CD14-positive monocyte (primary cell): ENCODE data around the gene RAB24. TPM values are rescaled to one million over a fixed set of nuclear protein-coding genes. Genes with fewer than 3 reads are reported as not detected.

Source experiments
- DNase-seq, 3 donors: peaks; one replicate each; pipeline ENCODE4 v3.0.0-alpha.2; 2011 to 2022
- H2AFZ ChIP-seq: 2 replicates; pipeline ENCODE4 v1.6.0; 2012; ENCODE audit warnings: mild to moderate bottlenecking, low read depth, low read length, inconsistent platforms; ENCODE audit not compliant: insufficient read depth, poor library complexity, severe bottlenecking
- H3K27ac ChIP-seq, 2 donors: 1 replicate in 1 of 2; 2 replicates in 1 of 2; pipeline ENCODE4 v1.5.1; 2012 to 2013; ENCODE audit warnings: low read length in 2 of 2, control low read depth in 1 of 2, inconsistent platforms in 1 of 2, low read depth in 1 of 2, mild to moderate bottlenecking in 1 of 2
- H3K27me3 ChIP-seq, 2 donors: one replicate each; pipeline versions ENCODE4 v1.6.0 to v1.6.1; 2011 to 2013; ENCODE audit warnings: low read length in 2 of 2; ENCODE audit not compliant: control insufficient read depth in 2 of 2, insufficient read depth in 2 of 2
- H3K36me3 ChIP-seq, 2 donors: replicated peaks in 1 of 2; 1 replicate in 1 of 2; 2 replicates in 1 of 2; pipeline versions ENCODE4 v1.5.1 to v1.6.1; 2012 to 2013; ENCODE audit warnings: low read length in 2 of 2, control low read depth in 1 of 2, inconsistent platforms in 1 of 2, mild to moderate bottlenecking in 1 of 2; ENCODE audit not compliant: insufficient read depth in 2 of 2, control insufficient read depth in 1 of 2
- H3K4me1 ChIP-seq, 2 donors: 1 replicate in 1 of 2; 2 replicates in 1 of 2; pipeline versions ENCODE4 v1.5.1 to v1.6.1; 2012 to 2013; ENCODE audit warnings: low read length in 2 of 2, control low read depth in 1 of 2, inconsistent platforms in 1 of 2, mild to moderate bottlenecking in 1 of 2, moderate library complexity in 1 of 2; ENCODE audit not compliant: insufficient read depth in 2 of 2, control insufficient read depth in 1 of 2
- H3K4me2 ChIP-seq: replicated peaks from 2 replicates; pipeline ENCODE3; 2012; ENCODE audit warnings: low read length, moderate library complexity, mild to moderate bottlenecking; ENCODE audit not compliant: poor library complexity, severe bottlenecking; ENCODE audit errors: extremely low read depth
- H3K4me3 ChIP-seq, 3 experiments: fragments of 200-600 bp in 1 of 3; sonication (generic) in 1 of 3; replicated peaks in 1 of 3; 1 replicate in 2 of 3; 2 replicates in 1 of 3; pipeline ENCODE4 v1.5.1; 2011 to 2013; ENCODE audit warnings: low read length in 3 of 3, mild to moderate bottlenecking in 3 of 3, control low read depth in 2 of 3, low read depth in 2 of 3, inconsistent platforms in 1 of 3, moderate library complexity in 1 of 3
- H3K79me2 ChIP-seq: 2 replicates; pipeline ENCODE4 v1.6.0; 2012; ENCODE audit warnings: mild to moderate bottlenecking, control low read depth, inconsistent platforms, low read length, moderate library complexity; ENCODE audit not compliant: insufficient read depth
- H3K9ac ChIP-seq: 2 replicates; pipeline ENCODE4 v1.6.0; 2017; ENCODE audit warnings: low read length, mild to moderate bottlenecking; ENCODE audit not compliant: insufficient read depth, poor library complexity, severe bottlenecking
- H3K9me3 ChIP-seq, 2 donors: replicated peaks in 1 of 2; 1 replicate in 1 of 2; 2 replicates in 1 of 2; pipeline versions ENCODE4 v1.5.1 to v1.6.1; 2012 to 2013; ENCODE audit warnings: low read length in 2 of 2, control low read depth in 1 of 2; ENCODE audit not compliant: control insufficient read depth in 1 of 2, insufficient read depth in 1 of 2
- H4K20me1 ChIP-seq: 2 replicates; pipeline ENCODE4 v1.6.0; 2012; ENCODE audit warnings: mild to moderate bottlenecking, low read length, control low read depth, moderate library complexity; ENCODE audit not compliant: insufficient read depth
- H3K27ac Mint-ChIP-seq, 7 donors: one replicate each; pipeline ENCODE4 v1.8.0; 2020; ENCODE audit warnings: mild to moderate bottlenecking in 7 of 7, mixed read lengths in 7 of 7, moderate library complexity in 6 of 7, inconsistent platforms in 2 of 7
- H3K27me3 Mint-ChIP-seq, 3 donors: one replicate each; pipeline ENCODE4 v1.8.0; 2021 to 2022; ENCODE audit warnings: low read depth in 3 of 3, mild to moderate bottlenecking in 3 of 3, mixed read lengths in 3 of 3, moderate library complexity in 3 of 3, inconsistent platforms in 1 of 3
- H3K36me3 Mint-ChIP-seq, 2 donors: one replicate each; pipeline ENCODE4 v1.8.0; 2020; ENCODE audit warnings: mixed read lengths in 2 of 2, inconsistent platforms in 1 of 2, mild to moderate bottlenecking in 1 of 2
- H3K4me1 Mint-ChIP-seq: one replicate; pipeline ENCODE4 v1.8.0; 2020; ENCODE audit warnings: mild to moderate bottlenecking, mixed read lengths
- H3K4me3 Mint-ChIP-seq, 2 donors: one replicate each; pipeline ENCODE4 v1.8.0; 2020; ENCODE audit warnings: mild to moderate bottlenecking in 2 of 2, mixed read lengths in 2 of 2, moderate library complexity in 1 of 2
- H3K9me3 Mint-ChIP-seq, 7 donors: one replicate each; pipeline ENCODE4 v1.8.0; 2020 to 2022; ENCODE audit warnings: mixed read lengths in 7 of 7, mild to moderate bottlenecking in 6 of 7, moderate library complexity in 6 of 7, inconsistent platforms in 2 of 7
- WGBS: methylation state at CpG from one replicate; pipeline ENCODE4 v1.1.5; 2013; ENCODE audit warnings: missing lambda C conversion rate; ENCODE audit not compliant: insufficient coverage; 5-methylcytosine and 5-hydroxymethylcytosine counted together
- intact Hi-C, 2 donors: fragments of 100-400 bp; cut with micrococcal nuclease; formaldehyde crosslinking; loops; one replicate each; pipeline versions ENCODE4 v1.15.0 to v1.15.1; 2023
- polyA plus RNA-seq, 3 donors: library from polyadenylated mRNA; depleted of rRNA in 1 of 3; unstranded in 2 of 3; stranded (reverse) in 1 of 3; fragments of 300-500 nt in 2 of 3; fragments of >200 nt in 1 of 3; fragmentation: Illumina TruSeq in 2 of 3; gene quantifications; 1 replicate in 2 of 3; 2 replicates in 1 of 3; pipeline ENCODE4 v1.2.3, GENCODE V29; 2012 to 2021
- TF ChIP-seq, protein P1 (sequence below): fragments of 200-600 bp; IDR thresholded peaks from one replicate; pipeline ENCODE4 v1.8.0; 2022; ENCODE audit warnings: antibody characterized with exemption, mild to moderate bottlenecking

RAB24 gene
- polyA plus RNA-seq, 3 donors: 74.3 to 465 (median 94.4) TPM

DNA sequence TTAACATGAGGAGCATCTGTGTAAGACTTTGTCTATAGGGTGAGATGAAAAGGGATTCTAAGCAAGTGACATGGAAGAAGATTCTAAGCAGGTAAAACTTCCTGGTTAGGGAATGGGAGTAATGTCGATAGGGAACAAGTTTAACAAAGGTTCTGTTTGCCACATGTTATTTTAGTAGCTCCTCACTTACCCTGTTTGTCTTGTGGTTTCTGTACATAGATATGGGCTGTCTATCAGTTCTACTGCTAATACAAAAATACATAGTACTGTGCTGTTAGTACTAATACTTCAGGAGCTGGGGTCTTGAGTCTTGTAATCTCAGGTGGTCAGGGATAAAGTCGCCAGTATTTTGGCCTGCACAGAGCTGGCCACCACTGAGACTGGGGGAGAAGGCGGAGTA is 32.9 kb downstream of the RAB24 start:
- H3K27me3 Mint-ChIP-seq: peaks cover 0 to 2% (median 1%) of the 10 kb centered on the region in 3 donors
- Histone ChIP-seq H4K20me1 (peaks cover 10% of the 10 kb centered on the region), H3K36me3 (peaks cover 81 to 100% of the 10 kb centered on the region in 2 donors), H3K9ac (no peak overlapping the region), H3K79me2 (no peaks in the 10 kb centered on the region), H2AFZ (no peak overlapping the region), H3K4me2 (no peak overlapping the region), H3K4me1 (no peaks in the 10 kb centered on the region), H3K27ac (no peak overlapping the region), H3K9me3 (no peaks in the 10 kb centered on the region), H3K4me3 (no peak overlapping the region), H3K27me3 (no peaks in the 10 kb centered on the region)
- WGBS: 95% methylated on average over 2 of the region's 3 CpGs
- no peak for DNase-seq
- no peak overlapping the region for H3K4me3 Mint-ChIP-seq
- intact Hi-C loops: no loop called here
- no peaks in the 10 kb centered on the region for H3K4me1 Mint-ChIP-seq
- H3K36me3 Mint-ChIP-seq: peaks cover 84 to 95% of the 10 kb centered on the region in 2 donors
- H3K9me3 Mint-ChIP-seq: no peaks in the 10 kb centered on the region
- no peak overlapping the region for H3K27ac Mint-ChIP-seq
- TF ChIP-seq, protein P1, sequence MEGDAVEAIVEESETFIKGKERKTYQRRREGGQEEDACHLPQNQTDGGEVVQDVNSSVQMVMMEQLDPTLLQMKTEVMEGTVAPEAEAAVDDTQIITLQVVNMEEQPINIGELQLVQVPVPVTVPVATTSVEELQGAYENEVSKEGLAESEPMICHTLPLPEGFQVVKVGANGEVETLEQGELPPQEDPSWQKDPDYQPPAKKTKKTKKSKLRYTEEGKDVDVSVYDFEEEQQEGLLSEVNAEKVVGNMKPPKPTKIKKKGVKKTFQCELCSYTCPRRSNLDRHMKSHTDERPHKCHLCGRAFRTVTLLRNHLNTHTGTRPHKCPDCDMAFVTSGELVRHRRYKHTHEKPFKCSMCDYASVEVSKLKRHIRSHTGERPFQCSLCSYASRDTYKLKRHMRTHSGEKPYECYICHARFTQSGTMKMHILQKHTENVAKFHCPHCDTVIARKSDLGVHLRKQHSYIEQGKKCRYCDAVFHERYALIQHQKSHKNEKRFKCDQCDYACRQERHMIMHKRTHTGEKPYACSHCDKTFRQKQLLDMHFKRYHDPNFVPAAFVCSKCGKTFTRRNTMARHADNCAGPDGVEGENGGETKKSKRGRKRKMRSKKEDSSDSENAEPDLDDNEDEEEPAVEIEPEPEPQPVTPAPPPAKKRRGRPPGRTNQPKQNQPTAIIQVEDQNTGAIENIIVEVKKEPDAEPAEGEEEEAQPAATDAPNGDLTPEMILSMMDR: no peak

DNA sequence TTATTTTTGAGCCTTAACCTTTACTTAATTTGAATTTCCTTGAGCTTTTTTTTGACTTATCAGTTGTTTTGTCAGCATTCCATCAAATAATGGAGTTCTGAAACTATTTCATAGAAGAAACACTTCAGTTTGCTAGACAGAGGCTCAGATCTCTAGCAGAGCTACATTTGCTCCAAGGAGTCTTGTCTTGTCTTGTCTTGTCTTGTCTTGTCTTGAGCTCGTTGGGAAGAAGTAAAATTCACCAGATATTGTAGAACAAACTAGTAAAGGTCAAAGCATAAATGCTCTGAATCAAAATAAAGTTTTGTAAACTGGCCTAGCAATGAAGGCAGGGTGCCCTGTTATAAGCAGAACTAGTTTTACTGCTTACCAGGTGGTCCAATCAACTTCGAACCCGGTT is 33.5 kb downstream of the RAB24 start:
- H3K4me3 Mint-ChIP-seq: no peak overlapping the region
- H3K4me1 Mint-ChIP-seq: no peaks in the 10 kb centered on the region
- no peak overlapping the region for H3K27ac Mint-ChIP-seq
- Histone ChIP-seq H3K9ac (no peak overlapping the region), H3K27ac (no peak overlapping the region), H3K36me3 (peaks cover 81 to 100% of the 10 kb centered on the region in 2 donors), H3K27me3 (no peaks in the 10 kb centered on the region), H3K4me1 (no peaks in the 10 kb centered on the region), H3K4me3 (no peak overlapping the region), H4K20me1 (peaks cover 10% of the 10 kb centered on the region), H3K79me2 (no peaks in the 10 kb centered on the region), H2AFZ (no peak overlapping the region), H3K4me2 (no peak overlapping the region), H3K9me3 (no peaks in the 10 kb centered on the region)
- H3K9me3 Mint-ChIP-seq: no peaks in the 10 kb centered on the region
- intact Hi-C loops: no loop called here
- 80% methylated on average over 1 of the region's 3 CpGs for WGBS
- DNase-seq: no peak
- H3K27me3 Mint-ChIP-seq: peaks cover 0 to 2% (median 1%) of the 10 kb centered on the region in 3 donors
- TF ChIP-seq, protein P1: no peak
- H3K36me3 Mint-ChIP-seq: peaks cover 83 to 95% of the 10 kb centered on the region in 2 donors
